H1 (cell line): ENCODE measurements around the gene NAV2.

Experiments used
- ATF2 ChIP-seq: IDR thresholded peaks from 2 replicates; pipeline ENCODE4 v1.6.1; 2012; ENCODE audit warnings: low read length, inconsistent platforms
- ATF3 ChIP-seq: IDR thresholded peaks from 2 replicates; pipeline ENCODE4 v1.6.1; 2011; ENCODE audit warnings: low read depth, mild to moderate bottlenecking, low read length; ENCODE audit not compliant: insufficient read depth
- CHD2 ChIP-seq: IDR thresholded peaks from 2 replicates; pipeline ENCODE4 v1.6.1; 2012; ENCODE audit warnings: low read length, improper control_type of control experiment
- CTCF ChIP-seq, 3 experiments: IDR thresholded peaks; 1 replicate in 2 of 3; 2 replicates in 1 of 3; pipeline versions ENCODE4 v1.5.1 to v1.6.1; 2011; ENCODE audit warnings: low read length in 3 of 3, mild to moderate bottlenecking in 3 of 3, inconsistent platforms in 2 of 3, low read depth in 1 of 3, moderate library complexity in 1 of 3; ENCODE audit not compliant: insufficient read depth in 1 of 3; ENCODE audit errors: control extremely low read depth in 1 of 3
- EP300 ChIP-seq, 2 experiments: IDR thresholded peaks; 1 replicate in 1 of 2; 2 replicates in 1 of 2; pipeline ENCODE4 v1.6.1; 2011 to 2012; ENCODE audit warnings: low read depth in 2 of 2, low read length in 2 of 2, mild to moderate bottlenecking in 2 of 2, borderline replicate concordance in 1 of 2, inconsistent platforms in 1 of 2, moderate library complexity in 1 of 2
- EZH2 ChIP-seq: fragments of 200-600 bp; sonication (generic); IDR thresholded peaks from 2 replicates; pipeline ENCODE4 v1.7.1; 2012; ENCODE audit warnings: low read depth, mild to moderate bottlenecking, moderate library complexity, low read length, inconsistent platforms; ENCODE audit not compliant: severe bottlenecking
- GABPA ChIP-seq: IDR thresholded peaks from 2 replicates; pipeline ENCODE4 v1.6.1; 2011; ENCODE audit warnings: mild to moderate bottlenecking, low read length, moderate library complexity, borderline replicate concordance; ENCODE audit not compliant: insufficient read depth
- MAX ChIP-seq: IDR thresholded peaks from 2 replicates; pipeline ENCODE4 v1.6.1; 2012; ENCODE audit warnings: inconsistent platforms
- PHF8 ChIP-seq: fragments of 200-600 bp; sonication (generic); conservative IDR thresholded peaks from 2 replicates; pipeline ENCODE4 v1.7.1; 2012; ENCODE audit warnings: low read depth, mild to moderate bottlenecking, inconsistent platforms, low read length, moderate library complexity
- POLR2AphosphoS5 ChIP-seq: IDR thresholded peaks from 2 replicates; pipeline ENCODE4 v1.6.1; 2011; ENCODE audit warnings: low read depth, low read length
- SIRT6 ChIP-seq: IDR thresholded peaks from one replicate; pipeline ENCODE4 v1.7.1; 2012; ENCODE audit warnings: low read length, inconsistent platforms
- SP1 ChIP-seq: IDR thresholded peaks from 2 replicates; pipeline ENCODE4 v1.6.1; 2011; ENCODE audit warnings: low read depth, low read length
- TAF1 ChIP-seq: IDR thresholded peaks from 2 replicates; pipeline ENCODE4 v1.6.1; 2011; ENCODE audit warnings: mild to moderate bottlenecking, low read depth, low read length

- TF ChIP-seq CTCF (IDR thresholded peaks at IDR 0.05; ENCODE audit: control extremely low read depth in 1 of 3, insufficient read depth in 1 of 3, low read depth in 1 of 3, low read length in 3 of 3) = no peak
- TF ChIP-seq TAF1 = no peak
- TF ChIP-seq SIRT6 = no peak
- TF ChIP-seq EZH2 = no peak
- TF ChIP-seq GABPA = no peak
- no peak for TF ChIP-seq ATF3
- no peak for TF ChIP-seq EP300 (IDR thresholded peaks at IDR 0.05; ENCODE audit: borderline replicate concordance in 1 of 2, low read depth in 2 of 2, low read length in 2 of 2)
- TF ChIP-seq PHF8 = no peak
- no peak for TF ChIP-seq MAX
- TF ChIP-seq SP1 = no peak
- TF ChIP-seq POLR2AphosphoS5 = no peak
- no peak for TF ChIP-seq CHD2
- no peak for TF ChIP-seq ATF2
Measured at GRCh38 chr11:19759389-19759788, 46.8 kb downstream of the NAV2 start.
